Retinal pigment epithelial cell (primary cell): ENCODE results near the gene GLI1.

Experiments used
- DNase-seq: peaks from one replicate; pipeline ENCODE4 v3.0.0-alpha.2; 2010; ENCODE audit warnings: low read depth
- H3K4me3 ChIP-seq: 2 replicates; pipeline ENCODE4 v1.5.1; 2011; ENCODE audit warnings: mild to moderate bottlenecking, low read length, control low read depth, moderate library complexity
- TF ChIP-seq, protein P1 (sequence below): conservative IDR thresholded peaks from 2 replicates; pipeline ENCODE4 v1.5.1; 2011; ENCODE audit warnings: low read depth, low read length, control low read depth, inconsistent platforms

Gene GLI1

DNA sequence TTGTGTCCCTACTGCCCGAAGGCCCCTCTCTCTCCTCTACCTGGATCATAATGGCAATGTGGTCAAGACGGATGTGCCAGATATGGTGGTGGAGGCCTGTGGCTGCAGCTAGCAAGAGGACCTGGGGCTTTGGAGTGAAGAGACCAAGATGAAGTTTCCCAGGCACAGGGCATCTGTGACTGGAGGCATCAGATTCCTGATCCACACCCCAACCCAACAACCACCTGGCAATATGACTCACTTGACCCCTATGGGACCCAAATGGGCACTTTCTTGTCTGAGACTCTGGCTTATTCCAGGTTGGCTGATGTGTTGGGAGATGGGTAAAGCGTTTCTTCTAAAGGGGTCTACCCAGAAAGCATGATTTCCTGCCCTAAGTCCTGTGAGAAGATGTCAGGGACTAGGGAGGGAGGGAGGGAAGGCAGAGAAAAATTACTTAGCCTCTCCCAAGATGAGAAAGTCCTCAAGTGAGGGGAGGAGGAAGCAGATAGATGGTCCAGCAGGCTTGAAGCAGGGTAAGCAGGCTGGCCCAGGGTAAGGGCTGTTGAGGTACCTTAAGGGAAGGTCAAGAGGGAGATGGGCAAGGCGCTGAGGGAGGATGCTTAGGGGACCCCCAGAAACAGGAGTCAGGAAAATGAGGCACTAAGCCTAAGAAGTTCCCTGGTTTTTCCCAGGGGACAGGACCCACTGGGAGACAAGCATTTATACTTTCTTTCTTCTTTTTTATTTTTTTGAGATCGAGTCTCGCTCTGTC is 2.7 kb upstream of the GLI1 start:
- H3K4me3 ChIP-seq: no peak overlapping the region
- DNase-seq: no peak

DNA sequence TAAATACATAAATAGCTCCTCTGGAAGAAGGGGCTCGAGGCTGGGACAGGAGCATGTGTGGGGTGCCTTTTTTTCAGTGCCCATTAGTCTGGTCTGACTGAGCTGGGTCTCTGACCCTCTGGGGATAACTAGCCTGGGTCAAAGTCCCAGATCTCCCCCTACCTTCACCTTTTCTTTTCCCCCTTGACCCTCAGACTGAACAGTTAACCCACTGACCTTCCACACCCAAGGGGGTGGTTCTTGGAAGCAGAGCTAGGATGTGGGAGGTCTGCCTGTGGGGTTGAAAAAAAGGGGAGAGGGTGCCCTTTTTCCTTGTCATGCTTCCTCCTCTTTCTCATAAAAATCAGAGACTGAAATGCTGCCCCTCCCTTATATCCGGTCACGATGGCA is 925 bp upstream of the GLI1 start:
- no peak for DNase-seq
- H3K4me3 ChIP-seq: peak overlapping the region; percentile 81
- TF ChIP-seq, protein P1, sequence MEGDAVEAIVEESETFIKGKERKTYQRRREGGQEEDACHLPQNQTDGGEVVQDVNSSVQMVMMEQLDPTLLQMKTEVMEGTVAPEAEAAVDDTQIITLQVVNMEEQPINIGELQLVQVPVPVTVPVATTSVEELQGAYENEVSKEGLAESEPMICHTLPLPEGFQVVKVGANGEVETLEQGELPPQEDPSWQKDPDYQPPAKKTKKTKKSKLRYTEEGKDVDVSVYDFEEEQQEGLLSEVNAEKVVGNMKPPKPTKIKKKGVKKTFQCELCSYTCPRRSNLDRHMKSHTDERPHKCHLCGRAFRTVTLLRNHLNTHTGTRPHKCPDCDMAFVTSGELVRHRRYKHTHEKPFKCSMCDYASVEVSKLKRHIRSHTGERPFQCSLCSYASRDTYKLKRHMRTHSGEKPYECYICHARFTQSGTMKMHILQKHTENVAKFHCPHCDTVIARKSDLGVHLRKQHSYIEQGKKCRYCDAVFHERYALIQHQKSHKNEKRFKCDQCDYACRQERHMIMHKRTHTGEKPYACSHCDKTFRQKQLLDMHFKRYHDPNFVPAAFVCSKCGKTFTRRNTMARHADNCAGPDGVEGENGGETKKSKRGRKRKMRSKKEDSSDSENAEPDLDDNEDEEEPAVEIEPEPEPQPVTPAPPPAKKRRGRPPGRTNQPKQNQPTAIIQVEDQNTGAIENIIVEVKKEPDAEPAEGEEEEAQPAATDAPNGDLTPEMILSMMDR: no peak

More for the DNA sequence above, 2.7 kb upstream of the GLI1 start:
- TF ChIP-seq, protein P1: no peak

DNA sequence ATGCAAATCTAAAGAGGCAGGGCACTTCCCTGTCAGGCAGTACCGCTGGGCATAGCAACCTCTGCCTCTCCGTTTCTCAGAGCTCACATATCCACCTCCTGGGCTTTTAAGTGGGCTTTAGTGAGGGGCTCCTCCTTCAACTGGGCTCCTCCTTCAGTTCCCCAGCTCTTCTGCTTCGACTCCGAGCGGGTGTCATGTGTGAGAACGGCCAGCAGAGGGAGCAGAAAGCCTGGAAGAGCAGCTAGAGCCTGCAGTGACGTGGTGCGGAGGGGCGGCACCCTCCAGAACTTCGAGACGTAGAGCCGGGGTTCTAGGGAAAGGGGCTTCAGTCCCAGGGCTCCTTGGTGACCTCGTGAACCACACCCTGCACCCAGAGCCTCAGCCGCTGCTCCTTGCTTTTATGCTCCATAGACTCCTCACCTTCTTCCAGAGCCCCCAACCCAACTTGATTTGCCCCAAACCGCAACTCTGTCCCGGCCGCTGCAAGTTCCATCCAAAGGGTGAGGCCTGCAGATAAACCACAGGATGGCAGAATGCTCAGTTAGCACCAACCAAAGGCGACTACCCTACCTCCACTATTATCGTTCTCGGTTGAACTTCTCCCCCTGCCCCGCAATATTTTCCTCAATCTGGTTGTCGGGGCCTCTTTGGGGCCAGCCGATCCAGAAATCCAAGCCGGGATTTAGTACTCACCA is 383 bp upstream of the GLI1 start:
- peak; percentile 72 for DNase-seq
- TF ChIP-seq, protein P1: peak; percentile 97
- peak overlapping the region; percentile 81 for H3K4me3 ChIP-seq

DNA sequence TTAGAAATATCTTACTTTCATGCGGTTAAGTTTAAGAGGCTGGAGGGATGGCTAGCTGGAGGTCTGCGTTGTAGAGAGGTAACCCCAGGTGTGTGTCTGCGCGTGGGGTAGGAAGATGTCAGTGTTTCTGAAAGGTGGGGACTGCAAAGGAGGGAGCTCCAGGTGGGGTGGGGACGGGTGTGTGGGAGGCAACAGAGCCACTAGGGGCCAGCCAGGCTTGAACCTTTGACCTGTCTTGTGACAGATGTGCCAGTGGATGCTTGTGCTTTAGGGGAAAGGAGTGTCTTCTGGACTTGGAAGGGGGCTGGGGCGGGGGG is 841 bp downstream of the GLI1 start:
- no peak for DNase-seq
- H3K4me3 ChIP-seq: no peak overlapping the region
- TF ChIP-seq, protein P1: no peak

DNA sequence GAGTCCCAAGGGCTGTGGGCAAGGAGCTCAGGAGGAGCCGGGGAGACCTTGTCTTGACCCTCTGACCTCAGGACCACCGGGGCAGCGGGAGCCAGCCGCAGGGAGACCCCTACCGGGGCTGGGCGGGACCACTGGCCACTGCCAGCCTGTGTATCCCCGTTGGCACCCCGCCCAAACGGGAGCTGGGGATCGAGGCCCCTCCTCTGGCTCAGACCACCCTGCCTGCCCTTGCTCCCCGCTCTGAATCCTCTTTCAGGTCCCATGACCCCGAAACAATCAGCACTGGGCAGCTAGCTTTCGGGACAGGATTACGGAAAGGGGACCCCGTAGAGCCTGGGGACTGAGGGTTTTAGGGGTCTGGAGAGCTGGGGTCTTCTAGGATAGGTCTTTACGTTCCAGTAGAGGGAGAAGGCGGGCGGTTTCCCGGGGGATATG is 1.3 kb downstream of the GLI1 start:
- DNase-seq: no peak
- TF ChIP-seq, protein P1: no peak
- H3K4me3 ChIP-seq: no peak overlapping the region

DNA sequence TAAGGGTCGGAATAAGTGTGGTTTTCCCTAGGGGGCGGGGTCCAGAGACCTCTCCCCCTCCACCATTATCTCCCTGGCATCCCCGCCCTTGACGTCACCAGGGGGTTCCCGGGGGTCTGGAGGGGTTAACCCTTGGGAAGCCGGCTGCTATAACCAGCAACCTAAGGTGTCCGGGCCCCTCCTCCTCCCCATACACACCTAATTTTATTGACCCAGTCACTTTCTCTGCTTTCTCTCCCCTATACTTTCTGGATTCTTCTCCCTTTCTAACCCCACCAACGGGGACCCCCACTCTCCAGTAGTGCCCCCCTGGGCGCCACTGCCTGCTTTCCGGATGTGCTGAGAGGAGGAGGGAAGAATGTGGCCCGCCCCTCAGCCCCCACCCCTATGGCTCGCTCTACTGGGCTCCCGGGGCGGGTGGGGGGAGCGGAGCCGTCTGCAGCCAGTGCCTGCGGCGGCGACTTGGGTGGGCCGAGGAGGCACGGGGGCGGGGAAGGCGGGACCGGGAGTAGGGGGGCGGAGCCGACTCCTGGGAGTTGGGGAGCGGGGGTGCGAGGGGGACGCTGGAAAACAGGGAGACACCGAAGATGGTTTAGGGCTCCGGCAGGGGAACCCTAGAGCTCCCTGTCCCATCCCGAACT is 1.8 kb downstream of the GLI1 start:
- TF ChIP-seq, protein P1: no peak
- peak overlapping the region; percentile 55 for H3K4me3 ChIP-seq
- DNase-seq: no peak
